IgD-negative memory B cell (primary cell): ENCODE data around the gene CDK3. TPM values are rescaled to one million over a fixed set of nuclear protein-coding genes. Genes with fewer than 3 reads are reported as not detected.
"Not testable (repeated sequence)": the region's sequence is repeated elsewhere in the genome, so short reads cannot be mapped to it uniquely, and the experiment has no call there.

Source experiments
- H3K27ac Mint-ChIP-seq, 3 donors: one replicate each; pipeline ENCODE4 v1.8.0; 2020 to 2022; ENCODE audit warnings: mild to moderate bottlenecking in 3 of 3, mixed read lengths in 3 of 3, moderate library complexity in 1 of 3
- H3K27me3 Mint-ChIP-seq: one replicate; pipeline ENCODE4 v1.8.0; 2021; ENCODE audit warnings: mixed read lengths
- H3K36me3 Mint-ChIP-seq: one replicate; pipeline ENCODE4 v1.8.0; 2020; ENCODE audit warnings: mild to moderate bottlenecking, mixed read lengths
- H3K4me1 Mint-ChIP-seq, 3 donors: one replicate each; pipeline ENCODE4 v1.8.0; 2020 to 2022; ENCODE audit warnings: mixed read lengths in 3 of 3, mild to moderate bottlenecking in 1 of 3
- H3K4me3 Mint-ChIP-seq, 4 donors: one replicate each; pipeline ENCODE4 v1.8.0; 2020 to 2022; ENCODE audit warnings: mild to moderate bottlenecking in 4 of 4, mixed read lengths in 4 of 4, moderate library complexity in 3 of 4
- H3K9me3 Mint-ChIP-seq, 3 donors: one replicate each; pipeline ENCODE4 v1.8.0; 2020 to 2021; ENCODE audit warnings: mixed read lengths in 3 of 3, mild to moderate bottlenecking in 1 of 3
- polyA plus RNA-seq: library from polyadenylated mRNA; unstranded; fragments of 300-500 nt; fragmentation: Illumina TruSeq; gene quantifications from one replicate; pipeline ENCODE4 v1.2.3, GENCODE V29; 2021

Gene CDK3
- polyA plus RNA-seq, 1 donor from 2014 or later = 0.71 TPM

DNA sequence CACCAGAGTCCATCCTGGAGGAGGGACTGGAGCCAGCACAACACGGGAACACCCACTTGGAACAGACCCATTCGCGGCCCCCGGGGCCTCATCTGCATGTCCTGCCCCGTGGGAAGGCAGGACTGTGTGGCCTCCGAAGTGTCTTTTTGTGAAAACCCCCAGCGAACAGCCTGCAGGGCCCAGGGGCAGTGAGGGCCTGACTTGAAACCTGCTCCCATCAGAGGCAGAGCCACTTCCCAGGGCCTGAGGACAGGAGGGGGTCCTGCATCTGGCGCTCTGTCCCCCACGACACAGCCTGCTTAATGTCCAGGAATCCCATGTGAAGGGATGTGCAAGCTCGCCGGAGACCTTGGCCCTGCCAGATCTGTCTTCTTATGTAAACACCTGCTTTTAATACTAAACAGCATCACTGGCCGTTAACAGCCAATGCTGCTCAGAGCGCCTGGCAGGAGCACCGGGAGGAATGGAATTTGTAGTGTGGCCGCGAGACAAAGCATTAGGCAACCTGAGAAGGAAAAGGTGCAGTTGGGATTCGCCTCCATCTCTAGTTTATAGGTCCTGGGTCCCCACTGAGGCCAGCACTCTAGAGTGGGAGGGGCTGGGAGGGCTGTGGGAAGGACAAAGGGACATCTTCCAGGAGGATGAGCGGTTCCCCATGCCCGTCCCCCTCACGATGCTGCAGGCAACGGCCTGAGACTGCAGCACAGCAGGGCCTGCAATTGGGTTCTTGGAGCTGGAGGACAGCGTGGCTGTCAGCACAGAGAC is 36.0 kb downstream of the CDK3 start:
- Mint-ChIP-seq H3K4me1 (no peaks in the 10 kb centered on the region), H3K4me3 (no peak overlapping the region), H3K9me3 (no peaks in the 10 kb centered on the region), H3K27me3 (no peaks in the 10 kb centered on the region), H3K36me3 (peaks cover 2% of the 10 kb centered on the region), H3K27ac (no peak overlapping the region)

DNA sequence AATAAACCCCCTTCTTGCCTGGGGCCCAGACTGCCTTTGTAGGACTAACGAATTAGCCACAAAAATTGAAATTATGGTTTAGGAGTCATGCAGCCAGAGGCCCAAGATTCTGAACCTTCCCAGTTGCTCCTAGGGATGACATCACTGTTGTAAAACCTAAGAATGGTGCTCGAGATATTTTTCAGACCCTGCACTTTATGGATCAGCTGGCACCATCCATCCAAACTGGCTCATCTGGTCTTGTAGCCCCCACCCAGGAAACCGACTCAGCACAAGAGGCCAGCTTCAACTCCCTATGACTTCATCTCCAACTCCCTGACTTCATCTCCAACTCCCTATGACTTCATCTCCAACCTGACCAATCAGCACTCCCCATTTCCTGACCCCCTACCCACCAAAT is 37.4 kb downstream of the CDK3 start:
- Mint-ChIP-seq H3K27ac (peak overlapping the region in 1 of 3 donors; percentile 88), H3K4me1 (no peaks in the 10 kb centered on the region), H3K4me3 (no peak overlapping the region), H3K36me3 (peaks cover 2% of the 10 kb centered on the region), H3K9me3 (no peaks in the 10 kb centered on the region), H3K27me3 (no peaks in the 10 kb centered on the region)

DNA sequence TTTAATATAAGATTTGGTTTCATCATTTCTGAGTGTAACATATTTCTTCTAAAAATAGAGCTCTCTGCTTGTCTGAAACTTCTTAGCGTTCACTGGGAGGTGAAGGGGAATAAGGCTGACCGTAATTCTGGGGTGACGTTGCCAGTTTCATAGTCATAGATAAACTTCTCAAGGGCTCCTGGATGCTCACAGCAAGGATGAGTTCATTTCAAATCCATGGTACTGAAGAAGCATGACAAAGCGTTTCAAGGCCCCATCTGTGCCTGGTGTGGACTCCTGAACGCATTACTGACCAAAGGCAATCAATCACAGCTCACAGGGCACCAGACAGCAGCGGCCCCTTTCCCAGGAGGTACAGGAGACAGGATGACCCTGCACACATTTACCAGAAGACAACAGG is 38.5 kb downstream of the CDK3 start:
- Mint-ChIP-seq H3K9me3 (no peaks in the 10 kb centered on the region), H3K27ac (no peak overlapping the region), H3K27me3 (no peaks in the 10 kb centered on the region), H3K4me1 (no peaks in the 10 kb centered on the region), H3K4me3 (no peak overlapping the region), H3K36me3 (peaks cover 2% of the 10 kb centered on the region)

DNA sequence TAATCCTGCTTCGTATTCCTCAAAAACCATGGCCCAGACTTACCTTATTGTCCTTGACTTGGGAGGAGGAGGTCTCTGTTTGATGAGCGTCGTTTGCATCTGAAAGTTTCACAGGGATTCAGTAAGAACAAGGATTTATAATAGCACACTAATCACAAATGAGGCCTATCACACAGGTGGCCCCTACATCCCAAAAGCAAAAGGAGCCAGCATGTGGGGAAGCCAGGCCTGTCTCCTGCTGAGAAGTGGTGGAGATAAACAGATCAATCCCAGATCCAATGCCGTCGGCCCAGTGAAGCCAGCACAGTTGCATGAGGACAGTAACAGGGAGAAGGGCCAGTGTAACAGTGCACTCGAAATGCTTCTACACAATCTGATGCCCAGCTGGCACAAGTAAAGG is 39.7 kb downstream of the CDK3 start:
- H3K27ac Mint-ChIP-seq = peak overlapping the region in 1 of 3 donors; percentile 47
- no peaks in the 10 kb centered on the region for H3K4me1 Mint-ChIP-seq
- H3K4me3 Mint-ChIP-seq = no peak overlapping the region
- H3K36me3 Mint-ChIP-seq = peaks cover 2% of the 10 kb centered on the region
- H3K9me3 Mint-ChIP-seq = no peaks in the 10 kb centered on the region
- H3K27me3 Mint-ChIP-seq = no peaks in the 10 kb centered on the region

DNA sequence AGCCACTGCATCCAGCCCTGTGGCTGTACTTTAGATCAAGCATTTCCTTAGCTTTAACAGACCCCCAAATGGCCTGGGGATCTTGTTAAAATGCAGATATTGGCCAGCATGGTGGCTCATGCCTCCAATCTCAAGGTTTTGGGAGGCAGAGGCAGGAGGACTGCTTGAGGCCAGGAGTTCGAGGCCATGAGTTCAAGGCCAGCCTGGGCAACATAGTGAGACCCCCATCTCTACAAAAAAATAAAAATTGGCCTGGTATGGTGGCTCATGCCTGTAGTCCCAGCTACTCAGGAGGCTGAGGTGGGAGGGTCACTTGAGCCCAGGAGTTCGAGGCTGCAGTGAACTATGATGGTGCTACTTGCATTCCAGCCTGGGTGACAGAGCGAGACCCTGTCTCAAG is 42.2 kb downstream of the CDK3 start:
- H3K27ac Mint-ChIP-seq, H3K9me3 Mint-ChIP-seq, H3K27me3 Mint-ChIP-seq, H3K4me3 Mint-ChIP-seq, H3K4me1 Mint-ChIP-seq, H3K36me3 Mint-ChIP-seq: not testable (repeated sequence)

DNA sequence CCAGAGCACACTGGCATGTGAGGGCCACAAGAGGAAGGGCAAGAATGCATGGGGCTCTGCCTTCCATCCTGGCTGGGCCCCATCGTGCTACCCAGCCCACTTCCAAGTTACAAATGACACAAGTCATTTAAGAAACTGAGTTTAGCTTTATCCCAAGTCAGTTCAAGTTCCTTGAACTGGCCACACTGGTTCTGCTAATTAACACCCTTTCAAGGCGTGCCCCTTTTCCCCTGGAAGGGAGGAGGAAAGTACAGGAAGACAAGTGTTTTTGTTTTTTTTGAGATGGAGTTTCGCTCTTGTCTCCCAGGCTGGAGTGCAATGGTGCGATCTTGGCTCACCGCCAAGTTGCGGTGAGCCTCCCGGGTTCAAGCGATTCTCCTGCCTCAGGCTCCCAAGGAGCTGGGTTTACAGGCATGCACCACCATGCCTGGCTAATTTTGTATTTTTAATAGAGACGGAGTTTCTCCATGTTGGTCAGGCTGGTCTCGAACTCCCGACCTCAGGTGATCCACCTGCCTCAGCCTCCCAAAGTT is 43.9 kb downstream of the CDK3 start:
- not testable (repeated sequence) for H3K9me3 Mint-ChIP-seq, H3K36me3 Mint-ChIP-seq, H3K4me1 Mint-ChIP-seq, H3K4me3 Mint-ChIP-seq, H3K27ac Mint-ChIP-seq, H3K27me3 Mint-ChIP-seq

GRCh38 chr17:76046064-76046463 is 45.4 kb downstream of the CDK3 start:
- Mint-ChIP-seq H3K27ac (no peak overlapping the region), H3K4me1 (peaks cover 5 to 6% (median 6%) of the 10 kb centered on the region in 3 donors), H3K9me3 (no peaks in the 10 kb centered on the region), H3K4me3 (no peak overlapping the region), H3K36me3 (no peaks in the 10 kb centered on the region), H3K27me3 (no peaks in the 10 kb centered on the region)

DNA sequence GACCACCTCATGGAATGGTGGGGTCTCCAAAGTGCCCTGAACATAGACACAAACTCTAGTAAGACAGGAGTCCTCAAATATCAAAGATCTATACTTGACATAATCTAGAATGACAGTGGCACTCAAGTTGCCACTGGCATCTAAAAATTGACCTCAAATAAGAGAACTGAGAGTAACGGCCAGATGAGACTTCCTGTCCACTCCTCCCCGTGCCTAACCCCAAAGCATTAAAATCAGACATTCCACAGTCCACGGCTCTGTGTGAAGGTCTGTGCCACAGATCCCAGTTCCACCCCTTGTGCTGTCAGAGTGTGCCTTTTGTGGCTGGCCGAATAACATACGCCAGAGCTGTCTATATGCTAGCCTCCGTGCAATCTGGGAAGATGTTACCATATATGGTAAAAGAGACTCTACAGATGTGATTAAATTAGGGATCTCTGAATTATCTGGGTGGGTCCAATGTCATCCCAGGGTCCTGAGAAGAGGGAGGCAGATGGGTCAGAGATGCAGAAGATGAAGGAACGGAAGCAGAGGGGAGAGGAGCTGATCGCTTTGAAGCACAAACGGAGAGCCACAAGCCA is 47.5 kb downstream of the CDK3 start:
- peak overlapping the region in 1 of 3 donors; percentile 7 for H3K27ac Mint-ChIP-seq
- no peaks in the 10 kb centered on the region for H3K27me3 Mint-ChIP-seq
- no peaks in the 10 kb centered on the region for H3K36me3 Mint-ChIP-seq
- no peak overlapping the region for H3K4me3 Mint-ChIP-seq
- H3K4me1 Mint-ChIP-seq = peaks cover 6 to 7% (median 6%) of the 10 kb centered on the region in 3 donors
- no peaks in the 10 kb centered on the region for H3K9me3 Mint-ChIP-seq

- no peak overlapping the region for H3K4me3 Mint-ChIP-seq
- H3K4me1 Mint-ChIP-seq = peaks cover 6 to 7% (median 6%) of the 10 kb centered on the region in 3 donors
- H3K27ac Mint-ChIP-seq = no peak overlapping the region
- H3K9me3 Mint-ChIP-seq = no peaks in the 10 kb centered on the region
- H3K27me3 Mint-ChIP-seq = no peaks in the 10 kb centered on the region
- H3K36me3 Mint-ChIP-seq = no peaks in the 10 kb centered on the region
Observed at GRCh38 chr17:76048711-76049110, 48.1 kb downstream of the CDK3 start.

- H3K9me3 Mint-ChIP-seq = no peaks in the 10 kb centered on the region
- no peaks in the 10 kb centered on the region for H3K36me3 Mint-ChIP-seq
- peaks cover 6 to 7% (median 6%) of the 10 kb centered on the region in 3 donors for H3K4me1 Mint-ChIP-seq
- H3K27ac Mint-ChIP-seq = no peak overlapping the region
- no peak overlapping the region for H3K4me3 Mint-ChIP-seq
- no peaks in the 10 kb centered on the region for H3K27me3 Mint-ChIP-seq
Observed at GRCh38 chr17:76049239-76049638, 48.6 kb downstream of the CDK3 start.

- Mint-ChIP-seq H3K4me3 (no peak overlapping the region), H3K36me3 (no peaks in the 10 kb centered on the region), H3K9me3 (no peaks in the 10 kb centered on the region), H3K4me1 (peaks cover 6 to 7% (median 6%) of the 10 kb centered on the region in 3 donors), H3K27me3 (no peaks in the 10 kb centered on the region), H3K27ac (peak overlapping the region in 1 of 3 donors; percentile 13)
Observed at GRCh38 chr17:76049836-76050537, 49.3 kb downstream of the CDK3 start.

GRCh38 chr17:76050538-76051467 is 50.1 kb downstream of the CDK3 start:
- Mint-ChIP-seq H3K27ac (no peak overlapping the region), H3K9me3 (no peaks in the 10 kb centered on the region), H3K4me3 (no peak overlapping the region), H3K27me3 (no peaks in the 10 kb centered on the region), H3K4me1 (peaks cover 6 to 7% (median 6%) of the 10 kb centered on the region in 3 donors), H3K36me3 (no peaks in the 10 kb centered on the region)

GRCh38 chr17:76051561-76051960 is 50.9 kb downstream of the CDK3 start:
- H3K27me3 Mint-ChIP-seq = no peaks in the 10 kb centered on the region

GRCh38 chr17:76053246-76054111 is 52.8 kb downstream of the CDK3 start:
- H3K4me3 Mint-ChIP-seq = no peak overlapping the region
- H3K36me3 Mint-ChIP-seq = peaks cover 2% of the 10 kb centered on the region

More at GRCh38 chr17:76051561-76051960, 50.9 kb downstream of the CDK3 start:
- H3K9me3 Mint-ChIP-seq = no peaks in the 10 kb centered on the region
- H3K27ac Mint-ChIP-seq = no peak overlapping the region
- no peak overlapping the region for H3K4me3 Mint-ChIP-seq
- H3K4me1 Mint-ChIP-seq = peaks cover 6 to 7% (median 6%) of the 10 kb centered on the region in 3 donors
- H3K36me3 Mint-ChIP-seq = no peaks in the 10 kb centered on the region

More at GRCh38 chr17:76053246-76054111, 52.8 kb downstream of the CDK3 start:
- no peaks in the 10 kb centered on the region for H3K27me3 Mint-ChIP-seq
- peak overlapping the region in 1 of 3 donors; percentile 10 for H3K27ac Mint-ChIP-seq
- peaks cover 0 to 2% (median 0%) of the 10 kb centered on the region in 3 donors for H3K4me1 Mint-ChIP-seq
- H3K9me3 Mint-ChIP-seq = no peaks in the 10 kb centered on the region
